Gastroesophageal sphincter (tissue), 3 donors: Measurements from ENCODE around the gene CELA3A.
"Not testable (repeated sequence)": the region's sequence is repeated elsewhere in the genome, so short reads cannot be mapped to it uniquely, and the experiment has no call there.

Source experiments
- CTCF ChIP-seq, 4 experiments: fragments of 200-600 bp in 2 of 4; fragments of 450-650 bp in 2 of 4; sonication (generic) in 1 of 4; IDR thresholded peaks; one replicate each; pipeline ENCODE4 v1.5.1; 2017 to 2019; ENCODE audit warnings: antibody characterized with exemption in 4 of 4, mild to moderate bottlenecking in 2 of 4, moderate library complexity in 2 of 4
- POLR2A ChIP-seq, 2 donors: fragments of 450-650 bp; IDR thresholded peaks; one replicate each; pipeline ENCODE4 v1.6.1; 2017; ENCODE audit warnings: antibody characterized with exemption in 2 of 2, mild to moderate bottlenecking in 2 of 2, moderate library complexity in 1 of 2
- POLR2AphosphoS5 ChIP-seq: sonication (generic); formaldehyde crosslinking; IDR thresholded peaks from one replicate; pipeline ENCODE4 v1.6.1; 2017; ENCODE audit warnings: antibody characterized with exemption

DNA sequence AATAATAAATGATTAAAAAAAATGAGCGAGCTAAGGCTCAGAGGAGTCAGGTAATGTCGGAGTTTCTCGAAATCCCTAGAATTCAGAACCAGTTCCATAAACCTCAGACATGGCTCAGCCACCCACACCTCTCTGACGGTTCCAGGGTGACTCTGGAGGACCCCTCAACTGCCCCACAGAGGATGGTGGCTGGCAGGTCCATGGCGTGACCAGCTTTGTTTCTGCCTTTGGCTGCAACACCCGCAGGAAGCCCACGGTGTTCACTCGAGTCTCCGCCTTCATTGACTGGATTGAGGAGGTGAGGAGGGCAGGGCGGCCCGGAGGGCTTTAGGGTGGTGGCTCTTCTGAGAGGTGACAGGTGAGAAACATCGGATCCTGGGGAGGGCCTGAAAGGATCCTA is 15.1 kb upstream of the CELA3A start:
- TF ChIP-seq CTCF (IDR thresholded peaks at IDR 0.05); POLR2AphosphoS5; POLR2A (IDR thresholded peaks at IDR 0.05): not testable (repeated sequence)
